Measurements from ENCODE around the gene METTL6.
A peak's percentile ranks its signal among the peaks of the same experiment; 100 is the strongest.

METTL6 gene

GRCh38 chr3:15431256-15431837 lies 4.0 kb upstream of the METTL6 start:
- no peak overlapping the region for H3K9ac ChIP-seq
- no peaks in the 10 kb centered on the region for H3K36me3 ChIP-seq (ENCODE audit: insufficient read depth)
- TF ChIP-seq CTCF (conservative IDR thresholded peaks at IDR 0.05; ENCODE audit: low read depth, low read length), result no peak
- no peak overlapping the region for H3K4me3 ChIP-seq (IDR thresholded peaks at IDR 0.05; ENCODE audit: insufficient read depth, low read depth, low read length)
- no peak overlapping the region for H3K4me2 ChIP-seq
- H3K4me1 ChIP-seq (ENCODE audit: low read depth, poor library complexity, severe bottlenecking), result peaks cover 29% of the 10 kb centered on the region
- H3K27ac ChIP-seq, result no peak overlapping the region
- H2AFZ ChIP-seq (ENCODE audit: low read depth), result no peak overlapping the region
- H3K79me2 ChIP-seq (ENCODE audit: insufficient read depth, low read depth), result peaks cover 32% of the 10 kb centered on the region
- H4K20me1 ChIP-seq (ENCODE audit: insufficient read depth), result no peaks in the 10 kb centered on the region
- no peaks in the 10 kb centered on the region for H3K27me3 ChIP-seq (ENCODE audit: insufficient read depth, low read depth)

GRCh38 chr3:15430624-15431023 lies 3.3 kb upstream of the METTL6 start:
- no peak overlapping the region for H3K4me3 ChIP-seq (IDR thresholded peaks at IDR 0.05; ENCODE audit: insufficient read depth, low read depth, low read length)
- H4K20me1 ChIP-seq (ENCODE audit: insufficient read depth), result no peaks in the 10 kb centered on the region
- H3K4me2 ChIP-seq, result no peak overlapping the region
- TF ChIP-seq CTCF (conservative IDR thresholded peaks at IDR 0.05; ENCODE audit: low read depth, low read length), result no peak
- peaks cover 31% of the 10 kb centered on the region for H3K4me1 ChIP-seq (ENCODE audit: low read depth, poor library complexity, severe bottlenecking)
- no peaks in the 10 kb centered on the region for H3K36me3 ChIP-seq (ENCODE audit: insufficient read depth)
- no peaks in the 10 kb centered on the region for H3K27me3 ChIP-seq (ENCODE audit: insufficient read depth, low read depth)
- H3K79me2 ChIP-seq (ENCODE audit: insufficient read depth, low read depth), result peaks cover 35% of the 10 kb centered on the region
- H2AFZ ChIP-seq (ENCODE audit: low read depth), result no peak overlapping the region
- no peak overlapping the region for H3K27ac ChIP-seq
- no peak overlapping the region for H3K9ac ChIP-seq

DNA sequence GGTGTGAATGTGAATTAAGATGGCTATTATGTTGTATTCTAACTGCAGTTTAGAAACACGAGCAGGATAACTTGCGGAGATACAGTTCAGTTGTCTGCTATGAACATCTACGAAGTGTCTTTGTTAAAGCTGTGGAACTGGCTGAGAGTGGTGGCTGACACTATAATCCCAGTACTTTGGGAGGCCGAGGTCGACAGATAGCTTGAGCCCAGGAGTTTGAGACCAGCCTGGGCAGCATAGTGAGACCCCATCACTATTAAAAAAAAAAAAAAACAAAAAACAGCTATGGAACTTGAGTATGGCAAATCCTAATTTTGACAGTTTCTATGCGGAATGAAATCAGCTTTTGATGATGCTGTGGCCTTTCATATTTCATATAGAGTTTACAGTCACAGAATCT lies 1.7 kb upstream of the METTL6 start:
- Histone ChIP-seq H2AFZ (ENCODE audit: low read depth) (no peak overlapping the region), H3K27me3 (ENCODE audit: insufficient read depth, low read depth) (no peaks in the 10 kb centered on the region), H3K4me3 (IDR thresholded peaks at IDR 0.05; ENCODE audit: insufficient read depth, low read depth, low read length) (no peak overlapping the region), H3K79me2 (ENCODE audit: insufficient read depth, low read depth) (peaks cover 35% of the 10 kb centered on the region), H4K20me1 (ENCODE audit: insufficient read depth) (no peaks in the 10 kb centered on the region), H3K4me2 (peak overlapping the region; percentile 86), H3K27ac (no peak overlapping the region), H3K4me1 (ENCODE audit: low read depth, poor library complexity, severe bottlenecking) (peaks cover 31% of the 10 kb centered on the region), H3K36me3 (ENCODE audit: insufficient read depth) (no peaks in the 10 kb centered on the region), H3K9ac (no peak overlapping the region)
- no peak for TF ChIP-seq CTCF (conservative IDR thresholded peaks at IDR 0.05; ENCODE audit: low read depth, low read length)

DNA sequence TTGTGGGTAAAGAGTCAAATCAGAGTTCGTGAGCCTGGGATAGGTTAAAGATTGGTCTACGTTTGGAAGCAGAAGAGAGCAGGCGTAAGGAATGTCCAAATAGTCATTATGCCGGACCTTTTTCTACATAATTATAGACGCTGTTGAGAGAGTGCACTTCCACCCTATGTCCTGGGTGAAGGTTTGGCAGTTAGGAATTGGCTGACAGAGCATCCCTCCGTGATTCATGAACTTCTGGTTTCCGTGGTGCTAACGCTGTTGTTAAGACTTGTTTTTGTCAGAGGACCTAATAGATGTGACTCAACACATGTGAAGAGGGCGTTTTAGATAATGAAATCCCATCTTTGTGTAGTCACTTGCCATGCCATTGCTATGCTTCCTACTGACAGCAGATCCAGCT lies 1.2 kb upstream of the METTL6 start:
- Histone ChIP-seq H4K20me1 (ENCODE audit: insufficient read depth) (no peaks in the 10 kb centered on the region), H3K4me1 (ENCODE audit: low read depth, poor library complexity, severe bottlenecking) (peaks cover 31% of the 10 kb centered on the region), H3K27ac (no peak overlapping the region), H3K27me3 (ENCODE audit: insufficient read depth, low read depth) (no peaks in the 10 kb centered on the region), H3K36me3 (ENCODE audit: insufficient read depth) (no peaks in the 10 kb centered on the region), H3K79me2 (ENCODE audit: insufficient read depth, low read depth) (peaks cover 35% of the 10 kb centered on the region), H2AFZ (ENCODE audit: low read depth) (no peak overlapping the region), H3K9ac (no peak overlapping the region), H3K4me2 (peak overlapping the region; percentile 86), H3K4me3 (IDR thresholded peaks at IDR 0.05; ENCODE audit: insufficient read depth, low read depth, low read length) (no peak overlapping the region)
- no peak for TF ChIP-seq CTCF (conservative IDR thresholded peaks at IDR 0.05; ENCODE audit: low read depth, low read length)

All from KMS-11 (cell line).